Astrocyte of the cerebellum (primary cell): ENCODE data around the gene GRWD1.

Experiments used
- DNase-seq: peaks from one replicate; pipeline ENCODE4 v3.0.0-alpha.2; 2011; ENCODE audit warnings: low read depth
- H3K4me3 ChIP-seq: 2 replicates; pipeline ENCODE4 v1.5.1; 2011; ENCODE audit warnings: mild to moderate bottlenecking, low read depth, low read length, moderate library complexity
- in situ Hi-C: cut with HindIII; loops from 2 replicates; pipeline ENCODE4 v1.10.0; 2017; ENCODE audit warnings: low sequenced_read_pairs
- TF ChIP-seq, protein P1 (sequence below): IDR thresholded peaks from 2 replicates; pipeline ENCODE4 v1.5.1; 2012; ENCODE audit warnings: low read length, low read depth, moderate library complexity, mild to moderate bottlenecking; ENCODE audit errors: missing control alignments

The GRWD1 gene

DNA sequence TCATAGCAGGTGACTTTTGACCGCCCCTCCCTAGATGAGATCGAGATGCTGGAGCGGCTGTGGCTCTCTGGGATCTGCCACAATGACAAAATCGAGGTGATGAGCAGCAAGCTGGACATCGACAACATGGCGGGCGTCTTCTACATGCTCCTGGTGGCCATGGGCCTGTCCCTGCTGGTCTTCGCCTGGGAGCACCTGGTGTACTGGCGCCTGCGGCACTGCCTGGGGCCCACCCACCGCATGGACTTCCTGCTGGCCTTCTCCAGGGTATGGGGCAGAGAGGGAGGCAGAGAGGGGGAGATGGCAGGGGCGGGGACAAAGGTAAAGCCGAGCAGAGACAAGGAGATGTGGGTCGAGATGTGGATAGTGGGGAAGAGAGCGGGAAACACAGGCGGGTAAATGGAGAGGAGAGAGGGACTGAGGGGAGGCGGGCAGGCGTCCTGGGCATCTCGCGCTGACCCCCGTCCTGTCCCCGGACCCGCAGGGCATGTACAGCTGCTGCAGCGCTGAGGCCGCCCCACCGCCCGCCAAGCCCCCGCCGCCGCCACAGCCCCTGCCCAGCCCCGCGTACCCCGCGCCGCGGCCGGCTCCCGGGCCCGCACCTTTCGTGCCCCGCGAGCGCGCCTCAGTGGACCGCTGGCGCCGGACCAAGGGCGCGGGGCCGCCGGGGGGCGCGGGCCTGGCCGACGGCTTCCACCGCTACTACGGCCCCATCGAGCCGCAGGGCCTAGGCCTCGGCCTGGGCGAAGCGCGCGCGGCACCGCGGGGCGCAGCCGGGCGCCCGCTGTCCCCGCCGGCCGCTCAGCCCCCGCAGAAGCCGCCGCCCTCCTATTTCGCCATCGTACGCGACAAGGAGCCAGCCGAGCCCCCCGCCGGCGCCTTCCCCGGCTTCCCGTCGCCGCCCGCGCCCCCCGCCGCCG, 3.4 kb upstream of the GRWD1 start:
- in situ Hi-C loops = no loop called here
- TF ChIP-seq, protein P1, sequence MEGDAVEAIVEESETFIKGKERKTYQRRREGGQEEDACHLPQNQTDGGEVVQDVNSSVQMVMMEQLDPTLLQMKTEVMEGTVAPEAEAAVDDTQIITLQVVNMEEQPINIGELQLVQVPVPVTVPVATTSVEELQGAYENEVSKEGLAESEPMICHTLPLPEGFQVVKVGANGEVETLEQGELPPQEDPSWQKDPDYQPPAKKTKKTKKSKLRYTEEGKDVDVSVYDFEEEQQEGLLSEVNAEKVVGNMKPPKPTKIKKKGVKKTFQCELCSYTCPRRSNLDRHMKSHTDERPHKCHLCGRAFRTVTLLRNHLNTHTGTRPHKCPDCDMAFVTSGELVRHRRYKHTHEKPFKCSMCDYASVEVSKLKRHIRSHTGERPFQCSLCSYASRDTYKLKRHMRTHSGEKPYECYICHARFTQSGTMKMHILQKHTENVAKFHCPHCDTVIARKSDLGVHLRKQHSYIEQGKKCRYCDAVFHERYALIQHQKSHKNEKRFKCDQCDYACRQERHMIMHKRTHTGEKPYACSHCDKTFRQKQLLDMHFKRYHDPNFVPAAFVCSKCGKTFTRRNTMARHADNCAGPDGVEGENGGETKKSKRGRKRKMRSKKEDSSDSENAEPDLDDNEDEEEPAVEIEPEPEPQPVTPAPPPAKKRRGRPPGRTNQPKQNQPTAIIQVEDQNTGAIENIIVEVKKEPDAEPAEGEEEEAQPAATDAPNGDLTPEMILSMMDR = no peak
- no peak overlapping the region for H3K4me3 ChIP-seq
- no peak for DNase-seq

DNA sequence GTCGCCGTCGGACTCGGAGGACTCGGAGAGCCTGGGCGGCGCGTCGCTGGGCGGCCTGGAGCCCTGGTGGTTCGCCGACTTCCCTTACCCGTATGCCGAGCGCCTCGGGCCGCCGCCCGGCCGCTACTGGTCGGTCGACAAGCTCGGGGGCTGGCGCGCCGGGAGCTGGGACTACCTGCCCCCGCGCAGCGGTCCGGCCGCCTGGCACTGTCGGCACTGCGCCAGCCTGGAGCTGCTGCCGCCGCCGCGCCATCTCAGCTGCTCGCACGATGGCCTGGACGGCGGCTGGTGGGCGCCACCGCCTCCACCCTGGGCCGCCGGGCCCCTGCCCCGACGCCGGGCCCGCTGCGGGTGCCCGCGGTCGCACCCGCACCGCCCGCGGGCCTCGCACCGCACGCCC, 2.5 kb upstream of the GRWD1 start:
- H3K4me3 ChIP-seq = no peak overlapping the region
- TF ChIP-seq, protein P1 = no peak
- in situ Hi-C loops = no loop called here
- DNase-seq = no peak

DNA sequence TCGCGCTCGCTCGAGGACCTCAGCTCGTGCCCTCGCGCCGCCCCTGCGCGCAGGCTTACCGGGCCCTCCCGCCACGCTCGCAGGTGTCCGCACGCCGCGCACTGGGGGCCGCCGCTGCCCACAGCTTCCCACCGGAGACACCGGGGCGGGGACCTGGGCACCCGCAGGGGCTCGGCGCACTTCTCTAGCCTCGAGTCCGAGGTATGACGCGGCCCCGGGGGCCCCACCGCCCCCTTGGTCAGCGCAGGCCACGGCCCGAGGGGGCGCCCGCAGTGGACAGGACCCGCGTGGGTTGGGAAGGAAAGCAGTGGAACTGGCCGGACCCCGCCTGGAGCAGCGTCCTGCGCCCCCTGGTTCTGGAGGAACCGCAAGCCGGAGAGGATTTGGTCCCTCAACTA, 2.1 kb upstream of the GRWD1 start:
- in situ Hi-C loops = no loop called here
- TF ChIP-seq, protein P1 = no peak
- H3K4me3 ChIP-seq = peak overlapping the region; percentile 100
- no peak for DNase-seq

DNA sequence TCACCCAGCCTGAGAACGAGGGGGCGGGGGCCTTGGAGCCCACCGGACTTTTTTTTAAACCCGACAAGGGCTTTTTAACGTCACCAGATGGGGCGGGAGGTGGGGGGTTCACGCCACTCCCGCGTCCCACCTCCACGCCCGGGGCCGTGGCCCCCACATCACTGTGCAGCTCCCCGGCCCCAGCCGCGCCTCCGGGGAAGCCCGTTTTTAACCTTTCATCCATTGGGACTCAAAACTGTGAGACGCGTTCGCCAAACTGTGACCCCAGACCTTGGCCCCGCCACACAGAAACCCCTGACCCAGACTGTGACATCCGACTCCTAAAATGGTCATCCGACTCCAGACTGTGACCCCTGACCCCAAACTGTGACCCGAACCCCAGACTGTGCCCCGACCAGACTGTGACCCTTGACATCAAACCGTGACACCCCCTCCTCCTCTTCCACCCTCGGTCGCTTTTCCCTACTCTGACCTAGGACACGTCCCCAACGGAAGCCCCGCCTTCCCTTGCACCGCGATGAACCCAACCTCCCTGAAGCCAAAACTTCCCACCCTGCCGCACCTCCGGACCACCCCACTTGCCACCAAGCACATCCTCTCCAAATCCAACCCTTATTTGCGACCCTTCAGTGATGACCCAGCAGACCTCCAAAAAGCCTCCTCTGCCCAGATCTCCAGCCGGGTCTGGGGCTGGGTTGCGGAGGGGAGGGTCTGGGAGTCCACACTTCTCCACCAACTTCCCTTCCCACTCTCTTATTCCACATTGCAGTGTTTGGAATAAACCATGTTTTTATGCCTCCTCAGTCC, 1.5 kb upstream of the GRWD1 start:
- no peak for DNase-seq
- TF ChIP-seq, protein P1 = no peak
- in situ Hi-C loops = no loop called here
- peak overlapping the region; percentile 100 for H3K4me3 ChIP-seq

DNA sequence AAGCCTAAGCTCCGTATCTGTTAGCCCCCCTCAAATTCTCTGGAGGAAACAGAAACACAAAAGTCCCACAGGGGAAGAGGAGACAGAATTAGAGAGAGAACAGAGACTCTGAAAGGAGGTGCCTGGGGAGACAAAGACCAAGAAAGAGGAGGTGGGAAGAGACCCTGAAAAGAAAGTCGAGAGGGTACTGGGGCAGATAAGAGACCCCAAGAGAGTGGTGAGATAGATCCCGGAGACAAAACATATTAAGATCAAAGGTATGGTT, 915 bp upstream of the GRWD1 start:
- TF ChIP-seq, protein P1 = no peak
- in situ Hi-C loops = no loop called here
- no peak for DNase-seq
- H3K4me3 ChIP-seq = peak overlapping the region; percentile 100

DNA sequence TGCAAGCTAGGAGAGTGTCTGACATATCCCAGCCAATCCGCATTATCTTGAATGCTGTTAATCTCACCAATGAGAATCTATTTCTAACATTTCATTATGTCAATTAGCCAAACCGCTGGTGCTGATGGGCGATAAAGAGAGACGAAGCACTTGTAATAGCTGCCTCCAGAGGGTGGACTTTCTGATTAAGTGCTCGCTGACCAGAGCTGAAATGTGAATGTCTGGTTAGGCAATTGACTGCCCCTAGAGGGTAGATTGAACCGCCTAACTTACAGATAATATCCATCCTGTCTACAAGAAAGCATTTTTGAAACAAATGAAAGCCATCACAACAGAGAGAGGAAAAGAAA, 552 bp upstream of the GRWD1 start:
- TF ChIP-seq, protein P1 = peak; percentile 74
- peak overlapping the region; percentile 100 for H3K4me3 ChIP-seq
- DNase-seq = peak; percentile 82
- in situ Hi-C loops = no loop called here
